K562 (cell line): ENCODE measurements around the gene CUEDC2. TPM values are rescaled to one million over a fixed set of nuclear protein-coding genes. Genes with fewer than 3 reads are reported as not detected.

Source experiments
- CBX1 ChIP-seq: sonication (generic); IDR thresholded peaks from 2 replicates; pipeline ENCODE4 v1.6.1; 2016; ENCODE audit warnings: antibody characterized with exemption, low read depth, mild to moderate bottlenecking
- DMBX1 ChIP-seq: fragments of 250-450 bp; sonication (Bioruptor Pico); IDR thresholded peaks from 2 replicates; pipeline ENCODE4 v1.8.0; 2022; ENCODE audit warnings: inconsistent platforms, mild to moderate bottlenecking, moderate library complexity, borderline replicate concordance
- ELF2 ChIP-seq: fragments of 250-450 bp; sonication (Bioruptor Pico); IDR thresholded peaks from 2 replicates; pipeline ENCODE4 v1.5.0; 2021; ENCODE audit warnings: mild to moderate bottlenecking
- HDGF ChIP-seq: fragments of 450-650 bp; IDR thresholded peaks from 2 replicates; pipeline ENCODE4 v1.6.1; 2016
- HSF4 ChIP-seq: fragments of 250-450 bp; sonication (Bioruptor Pico); IDR thresholded peaks from 2 replicates; pipeline ENCODE4 v2.1.2; 2022; ENCODE audit warnings: mild to moderate bottlenecking, moderate library complexity, borderline replicate concordance
- L3MBTL2 ChIP-seq: fragments of 450-650 bp; IDR thresholded peaks from 2 replicates; pipeline ENCODE4 v1.6.1; 2016; ENCODE audit warnings: mild to moderate bottlenecking, moderate library complexity
- MYC ChIP-seq, 2 experiments: fragments of 250-450 bp in 1 of 2; sonication (Bioruptor Pico) in 1 of 2; IDR thresholded peaks; 2 replicates each; pipeline versions ENCODE4 v1.5.1 to v1.6.1; 2012 to 2021; ENCODE audit warnings: low read depth in 2 of 2, borderline replicate concordance in 1 of 2, improper control_type of control experiment in 1 of 2, low read length in 1 of 2, mild to moderate bottlenecking in 1 of 2, moderate library complexity in 1 of 2
- NFIC ChIP-seq: fragments of 450-650 bp; IDR thresholded peaks from 2 replicates; pipeline ENCODE4 v1.6.1; 2017; ENCODE audit warnings: mild to moderate bottlenecking, inconsistent platforms
- NR2F6 ChIP-seq: fragments of 450-650 bp; formaldehyde crosslinking; IDR thresholded peaks from 2 replicates; pipeline ENCODE4 v1.4.0; 2020; ENCODE audit warnings: mild to moderate bottlenecking
- SAFB2 ChIP-seq: fragments of 200-400 bp; formaldehyde crosslinking; IDR thresholded peaks from 2 replicates; pipeline ENCODE4 v1.6.1; 2018; ENCODE audit warnings: borderline replicate concordance, low read length, low read depth, moderate library complexity; ENCODE audit not compliant: severe bottlenecking
- TSC22D4 ChIP-seq: fragments of 450-650 bp; IDR thresholded peaks from 2 replicates; pipeline ENCODE4 v1.6.1; 2016; ENCODE audit warnings: missing genetic modification characterization, missing biosample characterization, control low read depth
- XRCC4 ChIP-seq: IDR thresholded peaks from one replicate; pipeline ENCODE4 v1.6.1; 2011; ENCODE audit not compliant: insufficient read depth, insufficient read length; ENCODE audit errors: extremely low read depth
- XRCC5 ChIP-seq: fragments of 200-400 bp; formaldehyde crosslinking; IDR thresholded peaks from 2 replicates; pipeline ENCODE4 v1.6.1; 2017; ENCODE audit warnings: low read depth, mild to moderate bottlenecking, low read length
- ZBTB2 ChIP-seq: fragments of 450-650 bp; IDR thresholded peaks from 2 replicates; pipeline ENCODE4 v1.6.1; 2016; ENCODE audit warnings: antibody characterized with exemption
- ZFP36 ChIP-seq: fragments of 150-350 bp; IDR thresholded peaks from 2 replicates; pipeline ENCODE4 v1.6.1; 2018; ENCODE audit warnings: low read length, low read depth; ENCODE audit not compliant: partially characterized antibody
- ZZZ3 ChIP-seq: fragments of 450-650 bp; IDR thresholded peaks from 2 replicates; pipeline ENCODE4 v1.6.1; 2016; ENCODE audit warnings: antibody characterized with exemption, mild to moderate bottlenecking, moderate library complexity
- polyA plus RNA-seq, 8 experiments: library from polyadenylated mRNA; depleted of rRNA in 4 of 8; stranded (reverse) in 5 of 8; unstranded in 3 of 8; fragments of >200 nt; fragmentation: Nextera tagmentation in 2 of 8; fragmentation: Illumina TruSeq in 1 of 8; extraction: Ambion mirVana in 2 of 8; extraction: Trizol in 1 of 8; gene quantifications; 2 replicates each; pipeline versions ENCODE4 v1.2.1 to v1.2.3, GENCODE V29; 2011 to 2014; ENCODE audit warnings: inconsistent platforms in 1 of 8, missing spikeins in 1 of 8
- total RNA-seq, 7 experiments: library from RNA; depleted of rRNA in 6 of 7; stranded (reverse); fragments of >200 nt in 6 of 7; fragmentation: Illumina TruSeq in 2 of 7; extraction: Trizol in 2 of 7; gene quantifications; 2 replicates each; pipeline versions ENCODE4 v1.2.1 to v1.2.3, GENCODE V29; 2011 to 2021; ENCODE audit warnings: low replicate concordance in 1 of 7
- TF ChIP-seq, protein P1 (sequence below): fragments of 250-450 bp; sonication (Bioruptor Pico); IDR thresholded peaks from 2 replicates; pipeline ENCODE4 v1.9.0; 2021; ENCODE audit warnings: mild to moderate bottlenecking, inconsistent platforms
- TF ChIP-seq, protein P2 (sequence below): fragments of 450-650 bp; IDR thresholded peaks from 2 replicates; pipeline ENCODE4 v1.7.1; 2018; ENCODE audit warnings: mild to moderate bottlenecking, low read depth; ENCODE audit not compliant: partially characterized antibody
- TF ChIP-seq, protein P3 (sequence below): sonication (generic); formaldehyde crosslinking; IDR thresholded peaks from 2 replicates; pipeline ENCODE4 v1.8.1; 2023; ENCODE audit warnings: mild to moderate bottlenecking, missing genetic modification reagents

Gene CUEDC2
- total and polyA plus RNA-seq, 9 of the 15 experiments (the other 6 are each of a cell fraction or from before 2014, with no cell fraction given), result 8.5 to 48.9 (median 27.4) TPM

- TF ChIP-seq, protein P1, sequence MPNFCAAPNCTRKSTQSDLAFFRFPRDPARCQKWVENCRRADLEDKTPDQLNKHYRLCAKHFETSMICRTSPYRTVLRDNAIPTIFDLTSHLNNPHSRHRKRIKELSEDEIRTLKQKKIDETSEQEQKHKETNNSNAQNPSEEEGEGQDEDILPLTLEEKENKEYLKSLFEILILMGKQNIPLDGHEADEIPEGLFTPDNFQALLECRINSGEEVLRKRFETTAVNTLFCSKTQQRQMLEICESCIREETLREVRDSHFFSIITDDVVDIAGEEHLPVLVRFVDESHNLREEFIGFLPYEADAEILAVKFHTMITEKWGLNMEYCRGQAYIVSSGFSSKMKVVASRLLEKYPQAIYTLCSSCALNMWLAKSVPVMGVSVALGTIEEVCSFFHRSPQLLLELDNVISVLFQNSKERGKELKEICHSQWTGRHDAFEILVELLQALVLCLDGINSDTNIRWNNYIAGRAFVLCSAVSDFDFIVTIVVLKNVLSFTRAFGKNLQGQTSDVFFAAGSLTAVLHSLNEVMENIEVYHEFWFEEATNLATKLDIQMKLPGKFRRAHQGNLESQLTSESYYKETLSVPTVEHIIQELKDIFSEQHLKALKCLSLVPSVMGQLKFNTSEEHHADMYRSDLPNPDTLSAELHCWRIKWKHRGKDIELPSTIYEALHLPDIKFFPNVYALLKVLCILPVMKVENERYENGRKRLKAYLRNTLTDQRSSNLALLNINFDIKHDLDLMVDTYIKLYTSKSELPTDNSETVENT, result no peak
- TF ChIP-seq, protein P2, sequence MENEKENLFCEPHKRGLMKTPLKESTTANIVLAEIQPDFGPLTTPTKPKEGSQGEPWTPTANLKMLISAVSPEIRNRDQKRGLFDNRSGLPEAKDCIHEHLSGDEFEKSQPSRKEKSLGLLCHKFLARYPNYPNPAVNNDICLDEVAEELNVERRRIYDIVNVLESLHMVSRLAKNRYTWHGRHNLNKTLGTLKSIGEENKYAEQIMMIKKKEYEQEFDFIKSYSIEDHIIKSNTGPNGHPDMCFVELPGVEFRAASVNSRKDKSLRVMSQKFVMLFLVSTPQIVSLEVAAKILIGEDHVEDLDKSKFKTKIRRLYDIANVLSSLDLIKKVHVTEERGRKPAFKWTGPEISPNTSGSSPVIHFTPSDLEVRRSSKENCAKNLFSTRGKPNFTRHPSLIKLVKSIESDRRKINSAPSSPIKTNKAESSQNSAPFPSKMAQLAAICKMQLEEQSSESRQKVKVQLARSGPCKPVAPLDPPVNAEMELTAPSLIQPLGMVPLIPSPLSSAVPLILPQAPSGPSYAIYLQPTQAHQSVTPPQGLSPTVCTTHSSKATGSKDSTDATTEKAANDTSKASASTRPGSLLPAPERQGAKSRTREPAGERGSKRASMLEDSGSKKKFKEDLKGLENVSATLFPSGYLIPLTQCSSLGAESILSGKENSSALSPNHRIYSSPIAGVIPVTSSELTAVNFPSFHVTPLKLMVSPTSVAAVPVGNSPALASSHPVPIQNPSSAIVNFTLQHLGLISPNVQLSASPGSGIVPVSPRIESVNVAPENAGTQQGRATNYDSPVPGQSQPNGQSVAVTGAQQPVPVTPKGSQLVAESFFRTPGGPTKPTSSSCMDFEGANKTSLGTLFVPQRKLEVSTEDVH, result peak; percentile 51
- TF ChIP-seq SAFB2 (no peak), MYC (IDR thresholded peaks at IDR 0.05; ENCODE audit: low read depth, low read length) (peak; percentile 59), MYC (CRISPR knock-in tag; IDR thresholded peaks at IDR 0.05; ENCODE audit: borderline replicate concordance, low read depth) (peak; percentile 75; the same call in 1 of the 2 replicates), CBX1 (no peak), NR2F6 (CRISPR knock-in tag) (no peak), ZZZ3 (no peak), ELF2 (CRISPR knock-in tag) (0 out of 2 replicates have a peak, but pooled peaks have one; percentile 30), ZFP36 (no peak), HSF4 (CRISPR knock-in tag) (no peak), XRCC4 (no peak), DMBX1 (CRISPR knock-in tag) (no peak), NFIC (no peak; the same call in 1 of the 2 replicates), ZBTB2 (peak; percentile 95), L3MBTL2 (peak; percentile 81), TSC22D4 (tag) (no peak), XRCC5 (peak; percentile 97), HDGF (no peak)
- TF ChIP-seq, protein P3, sequence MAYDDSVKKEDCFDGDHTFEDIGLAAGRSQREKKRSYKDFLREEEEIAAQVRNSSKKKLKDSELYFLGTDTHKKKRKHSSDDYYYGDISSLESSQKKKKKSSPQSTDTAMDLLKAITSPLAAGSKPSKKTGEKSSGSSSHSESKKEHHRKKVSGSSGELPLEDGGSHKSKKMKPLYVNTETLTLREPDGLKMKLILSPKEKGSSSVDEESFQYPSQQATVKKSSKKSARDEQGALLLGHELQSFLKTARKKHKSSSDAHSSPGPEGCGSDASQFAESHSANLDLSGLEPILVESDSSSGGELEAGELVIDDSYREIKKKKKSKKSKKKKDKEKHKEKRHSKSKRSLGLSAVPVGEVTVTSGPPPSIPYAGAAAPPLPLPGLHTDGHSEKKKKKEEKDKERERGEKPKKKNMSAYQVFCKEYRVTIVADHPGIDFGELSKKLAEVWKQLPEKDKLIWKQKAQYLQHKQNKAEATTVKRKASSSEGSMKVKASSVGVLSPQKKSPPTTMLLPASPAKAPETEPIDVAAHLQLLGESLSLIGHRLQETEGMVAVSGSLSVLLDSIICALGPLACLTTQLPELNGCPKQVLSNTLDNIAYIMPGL (CRISPR knock-in tag), result no peak
These were observed 11.5 kb downstream of the CUEDC2 start, which contains the start of gene FBXL15 (continued) for GRCh38 chr10:102420714-102421506.
